NCI-H526 treated with DMSO at 0.1 percent for 48 hours (cell line): ENCODE results near the gene RBM47.
A peak's percentile ranks its signal among the peaks of the same experiment; 100 is the strongest.
"Not testable (repeated sequence)": the region's sequence is repeated elsewhere in the genome, so short reads cannot be mapped to it uniquely, and the experiment has no call there.

ENCODE experiments used
- DNase-seq: peaks from one replicate; lab custom pipeline; 2025; lab: John Stamatoyannopoulos, UW

RBM47 gene

DNA sequence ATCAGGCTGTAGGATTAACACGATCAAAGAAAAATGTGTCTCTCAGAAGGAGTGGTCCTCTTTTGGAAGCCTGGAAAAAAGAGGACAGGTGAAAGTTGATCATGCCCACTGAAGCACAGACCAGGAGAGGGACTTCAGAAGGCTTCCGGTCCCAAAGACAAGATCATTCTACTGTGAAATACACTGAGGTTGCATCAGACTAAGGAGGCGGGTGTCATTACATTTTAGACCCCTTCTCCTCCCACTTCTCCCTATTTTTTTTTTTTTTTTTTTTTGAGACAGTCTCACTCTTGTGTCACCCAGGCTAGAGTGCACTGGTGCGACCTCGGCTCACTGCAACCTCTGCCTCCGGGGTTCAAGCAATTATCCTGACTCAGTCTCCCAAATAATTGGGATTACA lies 67.5 kb downstream of the RBM47 start:
- DNase-seq = no peak

DNA sequence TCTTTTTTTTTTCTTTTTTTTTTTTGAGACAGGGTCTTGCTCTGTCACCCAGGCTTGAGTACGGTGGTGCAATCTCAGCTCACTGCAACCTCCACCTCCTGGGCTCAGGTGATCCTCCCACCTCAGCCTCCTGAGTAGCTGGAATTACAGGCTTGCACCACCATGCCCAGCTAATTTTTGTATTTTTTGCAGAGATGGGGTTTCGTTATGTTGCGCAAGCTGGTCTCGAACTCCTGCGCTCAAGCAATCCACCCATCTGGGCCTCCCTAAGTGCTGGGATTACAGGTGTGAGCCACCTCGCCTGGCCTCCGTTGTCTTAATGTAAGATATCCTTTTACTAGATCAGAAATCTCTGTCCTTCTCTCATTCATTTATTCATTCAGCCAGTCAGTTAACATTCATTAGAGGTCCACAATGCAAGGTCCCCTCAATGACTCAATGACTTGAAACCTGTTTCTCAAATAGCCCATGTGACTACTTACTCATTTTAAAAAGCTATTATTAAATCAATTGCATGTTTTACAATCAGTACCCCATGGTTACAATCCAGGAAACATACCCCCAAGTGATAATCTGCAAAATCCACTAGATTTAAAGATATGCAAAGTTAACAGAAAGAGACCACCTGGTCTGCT lies 68.0 kb downstream of the RBM47 start:
- not testable (repeated sequence) for DNase-seq

DNA sequence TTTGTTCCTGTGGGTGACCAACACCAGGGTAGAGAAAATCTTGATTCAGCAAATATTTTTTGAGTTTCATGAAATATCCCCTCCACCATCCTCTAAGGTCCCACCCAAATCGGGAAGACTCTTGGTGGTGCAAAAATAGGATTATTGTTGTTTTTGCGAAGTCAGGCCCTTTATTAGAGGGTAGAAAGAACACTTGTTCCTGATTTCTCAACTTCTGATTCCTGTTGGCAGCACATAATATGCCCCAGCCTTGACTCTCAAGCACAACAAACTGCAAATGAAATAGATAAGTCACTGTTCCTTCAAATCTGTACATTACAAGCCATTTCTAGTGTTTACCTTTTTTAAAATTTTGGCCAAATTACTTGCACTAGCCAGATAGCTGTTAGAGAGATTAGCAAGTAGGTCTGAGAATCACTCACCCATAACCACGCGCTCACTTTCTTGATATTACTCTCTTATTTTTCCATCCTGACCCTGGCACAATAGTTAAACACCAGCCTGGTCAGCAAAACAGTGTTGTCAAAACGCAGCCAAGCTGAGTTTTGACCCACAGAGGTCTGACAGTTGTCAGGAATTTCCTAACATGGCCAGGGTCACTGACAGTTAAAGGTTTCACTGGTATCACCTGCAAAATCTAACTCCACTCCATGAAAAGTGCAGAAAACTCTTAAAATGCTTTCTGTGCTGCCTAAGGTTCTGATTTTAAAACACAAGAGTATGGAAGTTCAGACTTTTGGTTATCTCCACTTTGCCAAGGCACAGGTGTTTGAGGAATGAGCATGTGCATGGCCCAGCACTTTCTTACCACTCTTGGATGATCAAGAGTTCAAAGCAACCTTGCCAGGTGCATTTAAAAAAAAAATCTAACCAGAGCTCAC lies 69.8 kb downstream of the RBM47 start:
- DNase-seq = no peak

DNA sequence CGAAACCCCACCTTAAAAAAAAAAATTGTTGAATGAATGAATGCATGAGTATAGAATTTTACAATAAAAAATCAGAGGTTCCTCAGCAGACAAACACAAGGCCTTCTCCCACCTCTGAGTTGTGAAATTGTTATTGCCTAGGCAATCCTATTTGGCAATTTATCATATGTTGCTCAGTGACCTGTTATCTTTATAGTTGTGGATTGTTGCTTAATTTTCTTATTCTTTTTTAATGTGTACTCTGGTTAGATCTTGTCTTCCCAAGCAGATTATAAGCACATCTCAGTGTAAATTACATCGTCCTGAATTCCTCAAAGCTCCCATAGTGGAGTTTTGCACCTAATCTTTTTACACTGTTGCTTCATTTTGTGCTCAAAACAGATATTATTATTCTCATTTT lies 71.9 kb downstream of the RBM47 start:
- DNase-seq = no peak

DNA sequence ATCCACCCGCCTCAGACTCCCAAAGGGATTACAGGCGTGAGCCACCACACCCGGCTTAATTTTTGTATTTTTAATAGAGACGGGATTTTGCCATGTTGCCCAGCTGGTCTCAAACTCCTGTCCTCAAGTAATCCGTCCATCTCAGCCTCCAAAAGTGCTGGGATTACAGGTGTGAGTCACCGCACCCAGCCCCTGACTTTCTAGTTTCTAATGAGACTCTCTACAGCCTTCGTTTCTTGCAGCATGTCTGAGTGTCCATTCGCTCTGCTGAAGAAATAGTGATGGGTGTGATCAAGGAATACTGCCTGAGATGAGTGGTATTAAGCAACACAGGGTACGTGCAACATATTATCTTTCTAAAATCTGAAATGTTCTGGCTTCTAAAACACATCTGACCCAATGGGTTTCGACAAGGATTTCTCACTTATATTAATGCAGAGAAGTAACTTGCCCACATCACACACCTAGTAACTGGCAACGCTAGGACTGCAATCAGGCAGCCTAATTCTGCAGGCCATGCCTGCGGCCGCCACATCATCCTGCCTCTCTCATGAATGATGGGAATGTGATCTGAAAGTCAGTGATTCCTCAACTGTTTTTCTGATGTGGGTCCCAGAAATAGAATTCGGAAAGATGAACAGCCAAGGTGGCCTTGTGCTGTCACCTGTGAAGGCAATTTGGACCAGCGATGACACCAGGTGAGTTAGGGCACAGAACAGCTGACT lies 74.3 kb downstream of the RBM47 start:
- DNase-seq = no peak

DNA sequence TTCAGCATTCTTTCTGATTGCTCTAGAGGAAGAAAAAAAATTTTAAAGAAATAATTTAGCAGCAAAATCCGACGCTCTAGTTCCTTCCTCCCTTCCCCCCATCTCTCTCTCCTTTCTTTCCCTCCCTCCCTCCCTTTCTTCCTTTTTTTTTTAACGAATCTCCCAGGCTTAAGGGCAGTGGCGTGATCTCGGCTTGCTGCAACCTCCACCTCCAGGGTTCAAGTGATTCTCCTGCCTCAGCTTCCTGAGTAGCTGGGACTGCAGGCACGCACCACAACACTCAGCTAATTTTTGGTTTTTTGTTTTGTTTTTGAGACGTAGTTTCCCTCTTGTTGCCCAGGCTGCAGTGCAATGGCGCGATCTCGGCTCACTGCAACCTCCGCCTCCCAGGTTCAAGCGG lies 75.0 kb downstream of the RBM47 start:
- DNase-seq = not testable (repeated sequence)

DNA sequence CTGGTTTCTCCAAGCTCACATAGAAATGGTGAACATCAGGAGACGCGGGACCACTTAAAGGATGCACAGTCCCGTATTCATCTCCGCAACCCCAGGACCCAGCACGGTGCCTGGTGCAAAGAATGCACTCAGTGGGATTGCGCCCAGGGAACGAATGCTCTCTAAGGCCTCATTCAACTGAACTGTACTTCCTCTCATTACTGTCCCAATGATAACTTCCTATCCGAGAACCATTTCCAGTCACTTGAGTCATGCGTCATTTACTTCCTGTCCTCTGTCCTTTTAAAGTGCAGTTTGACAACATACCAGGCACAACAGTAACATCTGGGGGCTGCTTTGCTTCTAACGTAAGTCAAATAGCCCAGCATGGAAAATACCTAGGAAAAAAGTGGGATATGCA lies 75.7 kb downstream of the RBM47 start:
- DNase-seq = no peak

DNA sequence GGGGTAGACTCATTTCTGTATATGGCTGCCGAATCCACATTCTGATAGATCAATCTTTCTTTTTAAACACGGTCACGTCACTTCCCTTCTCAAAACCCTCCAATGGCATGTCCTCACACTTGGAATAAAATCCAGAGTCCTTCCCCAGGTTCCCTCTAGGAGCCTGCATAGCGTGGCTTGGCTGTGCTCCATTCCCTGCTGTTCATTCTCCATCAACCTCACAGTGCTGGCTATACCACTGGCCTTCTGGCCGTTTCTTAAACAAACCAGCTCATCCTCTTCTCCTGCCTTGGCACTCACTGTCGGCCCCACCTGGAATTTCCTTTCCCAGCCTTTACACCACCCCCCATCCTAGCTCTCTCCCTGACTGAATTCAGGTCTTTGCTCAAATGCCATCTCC lies 77.1 kb downstream of the RBM47 start:
- no peak for DNase-seq

DNA sequence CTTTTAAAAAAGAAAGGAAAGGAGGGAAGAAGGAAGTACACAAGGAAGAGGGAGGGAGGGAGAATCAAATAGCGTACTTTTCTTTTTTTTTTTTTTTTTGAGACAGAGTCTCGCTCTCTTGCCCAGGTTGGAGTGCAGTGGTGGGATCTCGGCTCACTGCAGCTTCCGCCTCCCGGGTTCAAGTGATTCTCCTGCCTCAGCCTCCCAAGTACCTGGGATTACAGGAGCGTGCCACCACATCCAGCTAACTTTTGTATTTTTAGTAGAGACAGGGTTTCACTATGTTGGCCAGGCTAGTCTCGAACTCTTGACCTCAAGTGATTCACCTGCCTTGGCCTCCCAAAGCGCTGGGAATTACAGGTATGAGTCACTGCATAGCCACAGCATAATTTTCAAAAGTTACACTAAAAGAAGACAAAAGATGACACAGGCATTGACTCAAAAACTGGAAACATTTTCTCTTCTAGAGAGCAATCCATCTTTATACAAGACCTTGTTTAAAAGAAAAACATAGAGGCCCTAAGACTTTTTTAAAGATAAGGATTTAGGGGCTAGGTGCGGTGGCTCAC lies 78.0 kb downstream of the RBM47 start:
- not testable (repeated sequence) for DNase-seq

DNA sequence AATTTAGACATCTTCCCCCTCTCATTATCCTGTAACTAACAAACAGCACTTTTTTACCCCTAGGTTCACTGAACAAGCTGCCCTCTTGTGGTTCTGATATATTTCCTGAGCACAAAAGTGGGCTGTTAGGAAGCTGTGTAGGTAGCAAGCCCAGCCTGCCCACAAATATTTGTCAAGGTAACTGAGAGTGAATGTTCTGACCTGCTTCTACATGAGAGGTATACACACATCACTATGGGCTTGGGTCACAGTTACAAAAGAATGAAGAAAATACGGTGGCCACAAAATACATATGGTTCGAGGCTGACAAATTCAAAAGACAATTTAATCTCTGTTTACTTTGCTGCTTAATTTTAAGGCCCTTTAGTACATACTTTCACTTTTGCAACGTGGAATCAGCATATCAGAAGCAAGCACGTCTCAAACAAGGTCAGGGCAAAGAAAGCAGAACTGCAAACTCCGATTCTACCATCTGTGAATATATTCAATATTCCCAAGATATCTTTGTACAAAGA lies 78.7 kb downstream of the RBM47 start:
- DNase-seq = peak; percentile 85

DNA sequence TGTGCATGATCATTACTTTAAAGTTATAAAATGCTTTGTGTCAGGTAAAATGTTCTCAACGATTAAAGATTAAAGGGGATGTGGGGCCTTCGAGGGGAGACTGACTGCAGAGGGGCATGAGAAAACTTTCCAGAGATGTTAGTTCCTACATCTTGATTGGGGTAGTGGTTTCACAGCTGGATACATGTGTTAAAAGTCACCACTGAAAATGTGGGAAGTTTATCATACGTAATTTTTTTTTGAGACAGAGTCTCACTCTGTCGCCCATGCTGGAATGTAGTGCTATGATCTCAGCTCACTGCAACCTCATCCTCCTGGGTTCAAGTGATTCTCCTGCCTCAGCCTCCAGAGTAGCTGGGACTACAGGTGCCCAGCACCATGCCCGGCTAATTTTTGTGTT lies 79.5 kb downstream of the RBM47 start:
- DNase-seq = no peak

DNA sequence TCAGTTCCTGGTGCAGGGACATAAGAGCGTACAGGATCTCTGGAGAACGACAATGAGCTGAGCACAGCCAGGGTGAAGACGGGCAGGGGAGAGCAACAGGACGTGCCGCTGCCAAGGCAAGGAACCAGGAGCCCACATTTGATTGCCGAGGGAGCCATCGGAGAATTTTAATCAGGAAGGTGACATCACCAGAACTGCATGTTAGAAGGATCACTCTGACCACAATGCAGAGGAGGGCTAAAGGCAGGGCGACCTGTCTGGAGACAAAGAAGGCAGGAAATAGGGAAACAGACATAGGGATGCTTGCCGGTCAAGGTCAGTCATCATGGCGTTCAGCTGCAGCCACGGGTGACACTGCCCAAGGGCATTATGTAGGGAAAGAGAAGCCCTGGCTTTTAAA lies 81.4 kb downstream of the RBM47 start:
- DNase-seq = no peak

DNA sequence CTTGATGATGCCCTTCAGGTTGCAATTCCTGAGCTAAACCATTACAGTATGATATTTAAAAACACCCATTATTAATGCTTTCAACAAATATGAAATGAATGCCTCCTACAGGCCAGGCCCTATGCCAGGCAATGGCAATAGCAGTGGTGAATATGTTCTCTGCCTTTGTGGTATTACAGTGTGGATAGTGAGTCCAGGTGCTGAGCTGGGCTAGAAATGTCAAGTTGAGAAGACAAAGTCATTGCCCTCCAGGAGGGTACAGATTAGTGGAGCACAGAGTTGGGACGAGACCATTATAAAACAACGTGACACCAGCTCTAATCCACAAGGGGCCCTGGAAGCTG lies 81.9 kb downstream of the RBM47 start:
- DNase-seq = no peak

DNA sequence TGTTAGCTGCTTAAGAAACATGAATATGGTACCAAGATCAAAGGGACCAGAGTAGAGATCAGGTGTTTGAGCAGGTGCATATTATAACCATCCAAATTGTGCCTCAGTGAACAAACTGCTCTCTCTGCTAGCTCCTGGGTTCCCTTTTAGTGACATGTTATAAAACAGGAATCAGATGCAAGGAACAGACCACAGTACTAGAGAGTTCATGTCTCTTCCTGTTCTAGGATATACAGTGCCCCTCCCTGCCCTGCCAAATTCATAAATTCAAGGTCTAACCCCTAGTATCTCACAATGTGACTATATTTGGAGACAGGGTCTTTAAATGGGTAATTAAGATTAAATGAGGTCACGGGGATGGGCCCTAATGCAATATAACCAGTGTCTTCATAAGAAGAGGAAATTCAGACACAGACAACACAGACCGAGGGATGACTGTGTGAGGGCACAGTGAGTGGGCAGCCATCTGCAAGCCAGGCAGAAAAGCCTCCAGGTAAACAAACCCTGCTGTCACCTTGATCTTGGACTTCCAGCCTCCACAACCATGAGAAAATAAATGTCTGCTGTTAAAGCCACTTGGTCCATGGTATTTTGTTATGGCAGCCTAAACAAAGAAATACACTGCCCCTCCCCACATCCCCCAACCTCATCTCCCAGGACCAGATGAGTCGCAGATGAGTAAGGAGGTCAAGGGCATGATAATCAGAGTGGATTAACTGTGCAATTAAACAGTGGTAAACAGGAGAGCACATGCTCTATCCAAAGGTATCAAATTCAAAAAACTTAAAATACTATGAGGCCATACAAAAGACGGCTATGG lies 82.5 kb downstream of the RBM47 start:
- DNase-seq = no peak

DNA sequence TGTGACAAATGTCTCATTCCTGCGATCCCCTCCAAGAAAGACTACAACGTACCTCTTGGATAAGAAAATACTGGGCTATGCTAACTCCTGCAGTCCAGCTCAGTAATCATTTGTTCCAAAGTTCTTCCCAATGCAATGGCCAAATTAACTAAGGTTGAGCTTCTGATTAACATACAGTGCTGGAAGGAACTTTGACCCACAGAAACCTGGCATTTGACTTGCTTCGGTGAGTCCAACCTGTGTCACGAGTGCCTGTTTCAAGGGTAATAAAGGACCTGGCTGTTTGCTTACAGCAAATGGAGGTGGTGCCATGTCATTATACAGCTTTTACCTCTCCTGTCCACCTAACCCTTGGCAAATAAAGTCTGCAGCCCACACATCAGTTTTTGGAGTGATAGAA lies 83.2 kb downstream of the RBM47 start:
- no peak for DNase-seq

DNA sequence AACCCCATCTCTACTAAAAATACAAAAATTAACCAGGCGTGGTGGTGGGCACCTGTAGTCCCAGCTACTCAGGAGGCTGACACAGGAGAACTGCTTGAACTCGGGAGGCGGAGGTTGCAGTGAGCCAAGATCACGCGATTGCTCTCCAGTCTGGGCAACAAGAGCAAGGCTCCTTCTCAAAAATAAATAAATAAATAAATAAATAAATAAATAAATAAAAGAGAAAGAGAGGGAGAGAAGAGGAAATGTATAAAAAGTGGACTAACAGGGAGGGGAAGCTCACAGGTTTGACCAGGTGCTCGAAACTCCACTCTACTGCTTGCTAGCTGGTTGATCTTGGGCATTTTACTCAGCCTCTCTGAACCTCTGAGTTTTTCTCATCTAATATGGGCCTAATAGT lies 84.2 kb downstream of the RBM47 start:
- not testable (repeated sequence) for DNase-seq

DNA sequence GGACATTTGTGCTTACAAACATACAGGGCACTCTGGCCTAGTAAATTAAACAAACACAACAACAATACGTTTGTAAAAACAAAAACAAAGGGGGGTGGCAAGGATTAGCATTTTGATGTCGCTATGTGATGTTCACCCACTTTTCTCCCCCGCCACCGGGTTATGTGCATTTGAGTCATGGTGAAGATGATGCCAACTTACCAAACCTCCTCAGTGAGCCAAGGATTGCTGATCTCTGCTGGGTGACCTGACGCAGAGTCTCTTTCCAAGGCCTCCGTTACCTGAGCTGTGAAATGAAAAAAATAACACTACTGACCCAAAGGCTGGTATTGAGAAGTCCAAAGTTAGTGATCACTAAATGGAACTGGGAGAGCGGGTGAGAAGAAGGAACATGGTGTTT lies 85.4 kb downstream of the RBM47 start:
- DNase-seq = no peak

DNA sequence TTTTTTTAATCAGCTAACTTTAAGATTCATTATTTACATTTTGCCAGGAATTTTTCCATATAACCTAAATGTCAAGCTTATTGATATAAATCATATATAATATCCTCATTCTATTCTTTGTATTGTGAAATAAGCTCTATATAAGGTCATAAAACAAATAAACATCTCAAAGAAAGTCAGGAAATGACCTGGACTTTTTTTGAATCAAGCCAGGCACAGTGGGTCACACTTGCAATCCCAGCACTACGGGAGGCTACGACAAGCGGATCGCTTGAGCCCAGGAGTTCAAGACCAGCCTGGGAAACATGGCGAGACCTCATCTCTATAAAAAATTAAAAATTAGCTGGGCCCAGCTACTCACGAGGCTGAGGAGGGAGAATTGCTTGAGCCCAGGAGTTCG lies 88.9 kb downstream of the RBM47 start:
- no peak for DNase-seq

DNA sequence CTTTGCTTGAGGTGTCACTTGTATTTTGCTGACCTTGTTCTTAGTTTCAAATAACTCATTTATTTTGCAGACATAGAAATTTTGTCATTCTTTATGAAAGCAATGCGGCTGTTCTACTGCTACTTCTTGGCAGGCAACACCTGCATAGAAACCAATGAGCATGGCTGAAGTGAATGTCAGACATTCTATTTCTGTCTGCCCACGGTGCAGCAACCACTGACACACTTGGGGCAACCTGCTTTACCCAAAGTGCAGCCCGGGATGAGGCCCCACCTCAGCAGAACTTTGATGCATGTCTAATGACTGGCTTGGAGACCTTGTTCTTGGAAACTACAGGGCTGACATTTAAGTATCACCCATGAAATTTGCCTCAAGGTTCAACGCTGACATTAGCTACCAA lies 93.6 kb downstream of the RBM47 start:
- DNase-seq = no peak

DNA sequence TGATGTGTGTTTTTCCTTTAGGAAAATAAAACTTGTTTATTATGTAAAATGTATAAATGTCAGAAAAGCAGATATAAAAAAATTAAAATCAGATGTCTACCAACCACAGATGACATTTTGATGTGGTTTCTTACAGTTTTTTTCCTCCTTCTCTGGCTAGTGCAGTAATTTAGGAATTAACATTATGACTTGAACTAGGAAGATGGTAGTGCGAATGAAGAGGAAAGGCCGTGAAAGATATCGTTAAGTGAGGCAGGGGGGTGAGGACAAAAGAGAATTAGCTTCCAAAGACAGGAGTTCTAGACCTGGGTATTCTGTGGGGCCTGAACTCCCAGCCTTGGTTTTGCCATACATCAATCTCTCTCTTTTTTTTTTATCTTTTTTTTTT lies 98.0 kb downstream of the RBM47 start:
- DNase-seq = no peak

DNA sequence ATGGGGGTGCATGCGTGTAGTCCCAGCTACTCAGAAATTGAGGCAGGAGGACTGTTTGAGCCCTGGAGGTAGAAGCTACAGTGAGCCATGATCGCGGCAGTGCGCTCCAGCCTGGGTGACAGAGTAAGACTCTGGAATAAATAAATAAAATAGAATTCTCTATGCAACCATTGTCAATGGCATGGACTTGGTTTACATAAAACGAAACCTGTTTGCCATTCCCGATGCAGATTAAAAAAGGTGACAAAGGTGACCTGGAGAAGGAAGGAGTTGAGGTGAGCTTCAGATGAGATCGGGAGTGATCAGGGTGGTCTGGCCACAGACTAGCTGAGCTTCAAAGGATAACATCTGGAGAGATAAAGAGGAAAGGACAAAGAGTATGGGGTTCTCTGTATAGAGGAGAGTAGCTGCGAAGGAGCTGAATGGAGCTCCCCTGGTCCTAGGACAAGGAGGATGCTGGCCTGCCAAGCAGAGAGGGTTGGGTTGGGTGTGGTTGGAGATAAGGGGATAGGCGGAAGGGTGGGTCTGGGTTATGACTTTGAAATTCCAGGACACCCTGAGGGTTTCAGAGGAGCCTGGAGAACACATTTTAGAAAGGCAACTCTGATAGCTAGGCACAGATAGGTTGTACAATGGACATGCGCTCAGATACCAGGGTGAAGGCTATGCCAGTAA lies 98.6 kb downstream of the RBM47 start:
- no peak for DNase-seq
